ENCODE data around the gene HYAL3. TPM values are rescaled to one million over a fixed set of nuclear protein-coding genes. Genes with fewer than 3 reads are reported as not detected.

Gene HYAL3
- total RNA-seq, 2 donors from 2014 or later: 2.5 to 4.2 TPM

DNA sequence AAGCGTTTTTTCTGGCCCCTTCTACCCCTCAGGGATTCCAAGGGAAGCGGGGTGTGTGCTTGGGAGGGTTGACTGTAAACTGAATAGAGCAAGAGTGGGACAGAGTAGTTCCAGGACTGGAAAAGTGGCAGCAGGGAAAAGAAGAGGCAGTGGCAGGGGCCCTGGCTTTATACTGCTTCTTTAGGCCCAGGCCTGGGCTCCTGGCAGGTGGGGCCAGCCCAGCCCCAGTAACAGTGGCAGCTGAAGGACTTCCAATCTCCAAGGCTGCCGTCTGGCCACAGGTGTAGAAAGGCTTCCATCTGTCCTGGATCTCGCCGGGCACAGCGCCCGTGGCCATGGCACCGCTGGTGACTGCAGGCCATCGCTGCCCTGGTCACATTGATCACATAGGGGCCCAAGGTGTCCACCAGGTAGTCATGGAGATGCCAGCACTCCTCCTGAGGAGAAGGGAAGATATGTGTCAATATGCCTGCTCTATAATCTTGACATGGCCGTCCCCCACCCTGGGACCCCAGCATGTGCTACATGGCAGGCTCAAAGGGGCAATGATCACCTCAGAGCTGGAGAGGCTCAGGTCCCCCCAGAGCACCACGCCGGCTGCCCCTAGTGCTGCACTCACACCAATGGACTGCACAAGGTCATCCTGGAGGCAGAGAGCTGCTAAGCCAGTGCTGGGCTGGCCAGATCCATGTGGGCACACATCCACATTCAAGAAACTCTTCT, 6.0 kb downstream of the HYAL3 start:
- H3K9me3 ChIP-seq: no peaks in the 10 kb centered on the region
- TF ChIP-seq, protein P1, sequence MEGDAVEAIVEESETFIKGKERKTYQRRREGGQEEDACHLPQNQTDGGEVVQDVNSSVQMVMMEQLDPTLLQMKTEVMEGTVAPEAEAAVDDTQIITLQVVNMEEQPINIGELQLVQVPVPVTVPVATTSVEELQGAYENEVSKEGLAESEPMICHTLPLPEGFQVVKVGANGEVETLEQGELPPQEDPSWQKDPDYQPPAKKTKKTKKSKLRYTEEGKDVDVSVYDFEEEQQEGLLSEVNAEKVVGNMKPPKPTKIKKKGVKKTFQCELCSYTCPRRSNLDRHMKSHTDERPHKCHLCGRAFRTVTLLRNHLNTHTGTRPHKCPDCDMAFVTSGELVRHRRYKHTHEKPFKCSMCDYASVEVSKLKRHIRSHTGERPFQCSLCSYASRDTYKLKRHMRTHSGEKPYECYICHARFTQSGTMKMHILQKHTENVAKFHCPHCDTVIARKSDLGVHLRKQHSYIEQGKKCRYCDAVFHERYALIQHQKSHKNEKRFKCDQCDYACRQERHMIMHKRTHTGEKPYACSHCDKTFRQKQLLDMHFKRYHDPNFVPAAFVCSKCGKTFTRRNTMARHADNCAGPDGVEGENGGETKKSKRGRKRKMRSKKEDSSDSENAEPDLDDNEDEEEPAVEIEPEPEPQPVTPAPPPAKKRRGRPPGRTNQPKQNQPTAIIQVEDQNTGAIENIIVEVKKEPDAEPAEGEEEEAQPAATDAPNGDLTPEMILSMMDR (IDR thresholded peaks at IDR 0.05): no peak
- no peaks in the 10 kb centered on the region for H3K27me3 ChIP-seq
- H3K27ac ChIP-seq: peak overlapping the region; percentile 57
- no peaks in the 10 kb centered on the region for H3K36me3 ChIP-seq
- H3K4me3 ChIP-seq: no peak overlapping the region
- peaks cover 10% of the 10 kb centered on the region for H3K4me1 ChIP-seq
- DNase-seq: no peak
- peak overlapping the region; percentile 60 to 90 for H3K9ac ChIP-seq (ENCODE audit: low read depth in 2 of 2, low read length in 2 of 2)
- intact Hi-C loops (cut with DNase I): no loop called here

DNA sequence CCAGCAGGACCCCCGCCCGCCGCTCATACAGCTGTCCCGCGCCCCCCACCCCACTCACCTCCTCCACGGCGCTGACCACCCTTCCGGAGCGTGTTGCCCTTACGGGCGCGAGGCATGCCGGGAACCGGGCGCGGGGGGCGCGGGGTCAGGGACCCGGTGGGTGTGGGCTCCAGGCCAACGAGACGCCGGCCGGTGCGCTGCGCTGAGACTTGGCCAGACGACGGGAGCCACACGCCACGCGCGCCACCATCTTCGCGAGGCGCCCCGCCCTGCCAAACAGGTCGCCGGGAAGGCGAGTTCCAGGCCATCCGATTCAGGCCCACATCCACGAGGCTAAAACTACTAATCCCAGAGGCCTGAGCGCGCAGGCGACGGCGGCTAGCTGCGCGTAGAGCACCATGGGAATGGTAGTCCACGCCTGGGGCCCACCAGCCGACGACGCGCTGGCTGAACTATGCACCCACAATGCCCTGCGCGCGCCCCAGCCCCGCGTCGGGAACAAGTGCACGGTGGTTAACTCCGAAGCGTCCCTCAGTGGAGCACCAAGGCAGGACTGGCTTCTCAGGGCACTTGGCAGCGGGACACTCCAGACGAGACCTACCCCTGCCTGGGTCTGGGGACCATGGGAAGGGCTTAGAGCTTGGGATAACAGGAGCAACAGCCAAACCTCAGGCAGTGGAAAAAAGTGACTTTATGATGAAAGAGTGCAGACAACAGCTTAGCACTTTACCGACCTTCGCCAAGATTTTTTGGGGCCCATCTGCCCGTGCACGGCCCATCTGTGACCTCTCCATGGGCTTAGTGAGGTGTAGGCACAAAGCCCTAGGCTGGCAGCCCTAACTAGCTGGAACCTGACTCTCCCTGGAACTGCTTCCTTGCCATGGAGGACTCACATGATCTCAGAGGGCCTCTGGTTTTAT, 6.8 kb downstream of the HYAL3 start, which contains the start of gene IFRD2:
IFRD2 (minus strand) TSS at position 271 of the 920 bp plus-strand sequence; CDS start at position 116, 155 bp downstream.
- peak within 1 kb of the TSS; percentile 57 for H3K27ac ChIP-seq
- H3K9me3 ChIP-seq: no peaks in the 10 kb centered on the region
- intact Hi-C loops (cut with DNase I): no loop called here
- no peaks in the 10 kb centered on the region for H3K36me3 ChIP-seq
- no peaks in the 10 kb centered on the region for H3K27me3 ChIP-seq
- peak within 1 kb of the TSS; percentile 80 to 94 for H3K9ac ChIP-seq (ENCODE audit: low read depth in 2 of 2, low read length in 2 of 2)
- DNase-seq: peak; percentile 97
- TF ChIP-seq, protein P1 (IDR thresholded peaks at IDR 0.05): no peak
- H3K4me3 ChIP-seq: peak within 1 kb of the TSS; percentile 87
- peaks cover 8% of the 10 kb centered on the region for H3K4me1 ChIP-seq

DNA sequence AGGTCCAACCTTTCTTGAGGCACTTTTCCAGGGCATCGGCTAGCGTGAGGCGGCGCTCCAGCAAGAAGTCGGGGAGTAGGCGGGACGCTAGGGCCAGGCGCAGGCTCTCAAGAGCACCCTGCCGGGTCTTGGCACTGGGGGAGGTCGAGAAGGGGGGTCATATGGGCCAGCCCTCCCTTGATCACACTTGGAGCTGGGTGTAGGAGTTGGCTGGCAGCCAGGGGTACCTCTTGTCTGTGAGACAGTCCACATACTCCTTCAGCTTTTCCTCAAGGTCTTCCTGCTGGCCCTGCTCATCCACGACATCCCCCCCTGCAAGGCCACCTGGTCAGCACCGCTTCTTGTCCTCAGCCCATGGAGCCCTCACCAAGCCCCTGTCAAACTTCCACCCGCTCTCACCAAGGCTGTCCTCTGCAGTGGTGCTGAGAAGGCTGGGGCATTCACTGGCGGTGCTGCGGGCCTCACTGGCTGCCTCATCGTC, 9.0 kb downstream of the HYAL3 start:
- Histone ChIP-seq H3K4me1 (peaks cover 8% of the 10 kb centered on the region), H3K9ac (ENCODE audit: low read depth in 2 of 2, low read length in 2 of 2) (no peak overlapping the region), H3K4me3 (no peak overlapping the region), H3K9me3 (no peaks in the 10 kb centered on the region), H3K27ac (no peak overlapping the region), H3K36me3 (no peaks in the 10 kb centered on the region), H3K27me3 (no peaks in the 10 kb centered on the region)
- TF ChIP-seq, protein P1 (IDR thresholded peaks at IDR 0.05): no peak
- intact Hi-C loops (cut with DNase I): no loop called here
- peak; percentile 31 for DNase-seq

DNA sequence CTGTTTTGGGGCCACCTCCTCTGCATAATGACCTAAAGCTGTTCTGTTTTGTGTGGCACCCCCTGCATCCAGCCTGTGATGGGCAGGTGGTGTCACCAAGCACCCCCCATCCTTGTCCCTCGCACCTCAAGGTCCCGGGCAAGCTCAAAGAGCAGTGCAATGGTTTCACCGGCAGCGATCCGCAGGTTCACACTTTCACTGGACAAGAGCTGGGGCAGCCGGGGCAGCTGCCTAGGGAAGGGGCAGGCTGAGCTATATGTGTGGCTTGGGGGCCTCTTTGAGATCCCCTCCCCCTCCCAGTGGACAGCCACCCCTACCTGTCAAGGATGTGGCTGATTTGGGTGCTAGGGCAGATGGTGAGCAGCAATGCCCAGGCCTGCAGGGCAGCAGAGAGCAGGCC, 10.1 kb downstream of the HYAL3 start:
- TF ChIP-seq, protein P1 (IDR thresholded peaks at IDR 0.05): no peak
- Histone ChIP-seq H3K36me3 (no peaks in the 10 kb centered on the region), H3K9me3 (no peaks in the 10 kb centered on the region), H3K4me1 (peaks cover 8% of the 10 kb centered on the region), H3K27me3 (no peaks in the 10 kb centered on the region), H3K9ac (ENCODE audit: low read depth in 2 of 2, low read length in 2 of 2) (no peak overlapping the region), H3K4me3 (no peak overlapping the region), H3K27ac (no peak overlapping the region)
- intact Hi-C loops (cut with DNase I): no loop called here
- DNase-seq: no peak

DNA sequence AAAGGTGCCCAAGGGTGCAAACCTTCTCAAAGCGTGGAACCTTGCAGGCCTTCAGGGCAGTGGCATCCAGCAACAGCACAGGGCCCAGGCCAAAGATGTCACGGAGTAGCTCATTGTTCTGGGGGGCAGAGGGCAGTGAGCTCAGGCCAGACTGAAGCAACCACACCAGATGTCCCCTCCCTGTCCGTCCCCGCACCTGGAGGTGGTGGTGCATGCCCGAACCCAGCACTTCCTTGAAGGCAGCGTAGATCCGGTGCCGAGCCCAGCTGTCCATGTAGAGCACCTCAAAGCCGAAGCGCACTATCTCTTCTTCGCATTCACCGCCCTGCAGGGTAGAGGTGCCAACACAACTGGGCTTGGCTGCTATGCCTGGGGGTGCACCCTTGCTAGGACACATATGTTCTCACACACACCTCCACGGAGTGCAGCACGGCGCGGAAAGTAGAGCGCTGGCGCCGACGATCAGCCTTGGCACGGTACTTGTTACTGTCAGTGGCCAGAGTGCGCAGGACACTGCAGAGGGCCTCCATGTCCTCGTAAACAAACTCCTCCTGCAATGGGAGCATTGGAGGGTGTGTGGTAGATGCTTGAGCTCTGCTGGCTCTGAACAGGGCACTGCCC, 10.7 kb downstream of the HYAL3 start:
- DNase-seq: no peak
- H3K27ac ChIP-seq: no peak overlapping the region
- TF ChIP-seq, protein P1 (IDR thresholded peaks at IDR 0.05): no peak
- peaks cover 8% of the 10 kb centered on the region for H3K4me1 ChIP-seq
- no peaks in the 10 kb centered on the region for H3K36me3 ChIP-seq
- intact Hi-C loops (cut with DNase I): no loop called here
- no peaks in the 10 kb centered on the region for H3K9me3 ChIP-seq
- H3K9ac ChIP-seq (ENCODE audit: low read depth in 2 of 2, low read length in 2 of 2): no peak overlapping the region
- no peaks in the 10 kb centered on the region for H3K27me3 ChIP-seq
- H3K4me3 ChIP-seq: no peak overlapping the region

Data from colonic mucosa (tissue), 4 donors.